A673 (cell line): ENCODE data around the gene MINK1.

Experiments used
- CTCF ChIP-seq: fragments of 300-800, 200-600 bp; sonication (generic); conservative IDR thresholded peaks from 2 replicates; pipeline ENCODE4 v1.5.1; 2017; ENCODE audit warnings: low read depth, mild to moderate bottlenecking, antibody characterized with exemption, low read length, moderate library complexity, mixed read lengths
- EZH2 ChIP-seq: fragments of 200-600 bp; sonication (generic); IDR thresholded peaks from 2 replicates; pipeline ENCODE4 v1.6.1; 2017; ENCODE audit warnings: borderline replicate concordance, low read depth, mild to moderate bottlenecking, mixed read lengths, antibody characterized with exemption, low read length; ENCODE audit not compliant: poor library complexity, severe bottlenecking

- TF ChIP-seq CTCF (no peak), EZH2 (no peak)
Observed at GRCh38 chr17:4908301-4908700, 75.2 kb downstream of the MINK1 start.
